OCI-LY3 (cell line): ENCODE data around the gene NAP1L1.

ENCODE experiments used
- H2AFZ ChIP-seq: fragments of 200-600, 300-600 bp; shearing (Covaris generic); 2 replicates; pipeline ENCODE4 v1.6.0; 2014; ENCODE audit warnings: antibody characterized with exemption, low read depth, low read length
- H3K27ac ChIP-seq: fragments of 200-600, 300-600 bp; sonication (generic); 2 replicates; pipeline ENCODE4 v1.5.1; 2014; ENCODE audit warnings: mild to moderate bottlenecking, low read length, moderate library complexity, mixed read lengths
- H3K27me3 ChIP-seq: fragments of 200-600, 300-600 bp; sonication (generic); 2 replicates; pipeline ENCODE4 v1.6.1; 2014; ENCODE audit warnings: low read depth, low read length, mixed read lengths
- H3K36me3 ChIP-seq: fragments of 200-600, 300-600 bp; sonication (generic); replicated peaks from 2 replicates; pipeline ENCODE3; 2014; ENCODE audit warnings: low read depth, low read length, mixed read lengths
- H3K4me1 ChIP-seq: fragments of 300-600, 200-600 bp; sonication (generic); 2 replicates; pipeline ENCODE4 v1.6.1; 2014; ENCODE audit warnings: low read length, mixed read lengths
- H3K4me2 ChIP-seq: fragments of 200-600, 300-600 bp; sonication (generic); 2 replicates; pipeline ENCODE4 v1.6.1; 2014; ENCODE audit warnings: low read length, mixed read lengths
- H3K4me3 ChIP-seq: fragments of 300-600, 200-600 bp; sonication (generic); 2 replicates; pipeline ENCODE4 v1.5.1; 2014; ENCODE audit warnings: antibody characterized with exemption, mild to moderate bottlenecking, low read length, moderate library complexity
- H3K79me2 ChIP-seq: fragments of 300-600, 200-600 bp; shearing (Covaris generic); 2 replicates; pipeline ENCODE4 v1.6.1; 2014; ENCODE audit warnings: mild to moderate bottlenecking, low read length, mixed read lengths
- H3K9ac ChIP-seq: fragments of 300-600, 200-600 bp; shearing (Covaris generic); 2 replicates; pipeline ENCODE4 v1.6.0; 2014; ENCODE audit warnings: mild to moderate bottlenecking, low read length, moderate library complexity
- H3K9me3 ChIP-seq: fragments of 200-600, 300-600 bp; shearing (Covaris generic); 2 replicates; pipeline ENCODE4 v1.6.1; 2014; ENCODE audit warnings: low read length, mixed read lengths; ENCODE audit not compliant: insufficient read depth
- H4K20me1 ChIP-seq: fragments of 200-600, 300-600 bp; sonication (generic); 2 replicates; pipeline ENCODE4 v1.6.1; 2016; ENCODE audit warnings: low read length, mixed read lengths; ENCODE audit not compliant: insufficient read depth
- CTCF ChIP-seq: fragments of 200-600, 300-600 bp; sonication (generic); IDR thresholded peaks from 2 replicates; pipeline ENCODE4 v1.5.1; 2014; ENCODE audit warnings: antibody characterized with exemption, low read length, low read depth
- EZH2phosphoT487 ChIP-seq: fragments of 200-600 bp; shearing (Covaris generic); IDR thresholded peaks from 2 replicates; pipeline ENCODE4 v1.6.1; 2018; ENCODE audit warnings: antibody characterized with exemption, mixed run types, low read depth

Gene NAP1L1

GRCh38 chr12:76083246-76083903, 1.1 kb downstream of the NAP1L1 start:
- H3K36me3 ChIP-seq = peaks cover 32% of the 10 kb centered on the region
- H3K9ac ChIP-seq = peak overlapping the region; percentile 98
- peaks cover 54% of the 10 kb centered on the region for H4K20me1 ChIP-seq
- no peak overlapping the region for H2AFZ ChIP-seq
- peaks cover 54% of the 10 kb centered on the region for H3K4me1 ChIP-seq
- H3K27ac ChIP-seq = peak overlapping the region; percentile 86
- peaks cover 61% of the 10 kb centered on the region for H3K79me2 ChIP-seq
- peak overlapping the region; percentile 89 for H3K4me3 ChIP-seq
- H3K9me3 ChIP-seq = no peaks in the 10 kb centered on the region
- TF ChIP-seq CTCF (no peak), EZH2phosphoT487 (no peak)
- H3K4me2 ChIP-seq = peak overlapping the region; percentile 94
- no peaks in the 10 kb centered on the region for H3K27me3 ChIP-seq

GRCh38 chr12:76081909-76082308, 2.6 kb downstream of the NAP1L1 start:
- peaks cover 67% of the 10 kb centered on the region for H3K4me1 ChIP-seq
- no peak overlapping the region for H2AFZ ChIP-seq
- H3K36me3 ChIP-seq = peaks cover 32% of the 10 kb centered on the region
- no peaks in the 10 kb centered on the region for H3K9me3 ChIP-seq
- H3K79me2 ChIP-seq = peaks cover 75% of the 10 kb centered on the region
- peak overlapping the region; percentile 89 for H3K4me3 ChIP-seq
- no peaks in the 10 kb centered on the region for H3K27me3 ChIP-seq
- no peak for TF ChIP-seq CTCF
- TF ChIP-seq EZH2phosphoT487 = no peak
- peaks cover 68% of the 10 kb centered on the region for H4K20me1 ChIP-seq
- peak overlapping the region; percentile 98 for H3K9ac ChIP-seq
- no peak overlapping the region for H3K27ac ChIP-seq
- H3K4me2 ChIP-seq = peak overlapping the region; percentile 94

- Histone ChIP-seq H3K79me2 (peaks cover 86% of the 10 kb centered on the region), H4K20me1 (peaks cover 78% of the 10 kb centered on the region), H3K27me3 (no peaks in the 10 kb centered on the region), H3K27ac (no peak overlapping the region), H3K36me3 (peaks cover 32% of the 10 kb centered on the region), H3K4me3 (0 out of 2 replicates have a peak overlapping the region, but pooled peaks have one; percentile 89), H3K4me2 (peak overlapping the region; percentile 94), H3K9ac (no peak overlapping the region), H3K9me3 (no peaks in the 10 kb centered on the region), H2AFZ (no peak overlapping the region), H3K4me1 (peaks cover 63% of the 10 kb centered on the region)
- no peak for TF ChIP-seq EZH2phosphoT487
- TF ChIP-seq CTCF = no peak; the same call in 1 of the 2 replicates
These were observed 3.6 kb downstream of the NAP1L1 start for GRCh38 chr12:76080729-76081415.

GRCh38 chr12:76080017-76080728, 4.3 kb downstream of the NAP1L1 start:
- Histone ChIP-seq H3K4me1 (peaks cover 61% of the 10 kb centered on the region), H3K4me2 (peak overlapping the region; percentile 31), H3K4me3 (peak overlapping the region; percentile 6; the same call in 1 of the 2 replicates), H3K9ac (no peak overlapping the region), H3K36me3 (peaks cover 32% of the 10 kb centered on the region), H3K9me3 (no peaks in the 10 kb centered on the region), H4K20me1 (peaks cover 85% of the 10 kb centered on the region), H2AFZ (no peak overlapping the region), H3K27me3 (no peaks in the 10 kb centered on the region), H3K79me2 (peaks cover 93% of the 10 kb centered on the region), H3K27ac (no peak overlapping the region)
- no peak for TF ChIP-seq EZH2phosphoT487
- no peak for TF ChIP-seq CTCF
